HUES64 (cell line): Measurements from ENCODE around the gene GALNT14.

Experiments
- H3K27ac ChIP-seq: 2 replicates; pipeline ENCODE4 v1.7.0; 2013; ENCODE audit warnings: low read depth, low read length, inconsistent platforms
- H3K27me3 ChIP-seq: 2 replicates; pipeline ENCODE4 v1.6.1; 2013; ENCODE audit warnings: mild to moderate bottlenecking, low read length; ENCODE audit not compliant: insufficient read depth
- H3K36me3 ChIP-seq: 2 replicates; pipeline ENCODE4 v1.6.1; 2013; ENCODE audit warnings: mild to moderate bottlenecking, low read length; ENCODE audit not compliant: insufficient read depth
- H3K4me1 ChIP-seq: 2 replicates; pipeline ENCODE4 v1.6.1; 2013; ENCODE audit warnings: mild to moderate bottlenecking, low read length, moderate library complexity; ENCODE audit not compliant: insufficient read depth
- H3K4me3 ChIP-seq: 2 replicates; pipeline ENCODE4 v1.5.1; 2013; ENCODE audit warnings: mild to moderate bottlenecking, low read length, moderate library complexity
- H3K9ac ChIP-seq: 2 replicates; pipeline ENCODE4 v1.6.1; 2013; ENCODE audit warnings: mild to moderate bottlenecking, low read depth, low read length
- H3K9me3 ChIP-seq: 2 replicates; pipeline ENCODE4 v1.6.1; 2013; ENCODE audit warnings: low read depth, low read length; ENCODE audit not compliant: insufficient read depth
- WGBS: fragments of 150-250, 120-280 bp; methylation state at CpG from one replicate; pipeline ENCODE4 v1.1.7; 2013; ENCODE audit warnings: missing lambda C conversion rate; 5-methylcytosine and 5-hydroxymethylcytosine counted together

GALNT14 gene

GRCh38 chr2:31110431-31110830 is 27.8 kb downstream of the GALNT14 start:
- Histone ChIP-seq H3K9ac (no peak overlapping the region), H3K27me3 (no peaks in the 10 kb centered on the region), H3K36me3 (no peaks in the 10 kb centered on the region), H3K27ac (no peak overlapping the region), H3K4me3 (no peak overlapping the region), H3K4me1 (no peaks in the 10 kb centered on the region), H3K9me3 (peaks cover 19% of the 10 kb centered on the region)
- WGBS = 100% methylated on average over 2 of the region's 3 CpGs

DNA sequence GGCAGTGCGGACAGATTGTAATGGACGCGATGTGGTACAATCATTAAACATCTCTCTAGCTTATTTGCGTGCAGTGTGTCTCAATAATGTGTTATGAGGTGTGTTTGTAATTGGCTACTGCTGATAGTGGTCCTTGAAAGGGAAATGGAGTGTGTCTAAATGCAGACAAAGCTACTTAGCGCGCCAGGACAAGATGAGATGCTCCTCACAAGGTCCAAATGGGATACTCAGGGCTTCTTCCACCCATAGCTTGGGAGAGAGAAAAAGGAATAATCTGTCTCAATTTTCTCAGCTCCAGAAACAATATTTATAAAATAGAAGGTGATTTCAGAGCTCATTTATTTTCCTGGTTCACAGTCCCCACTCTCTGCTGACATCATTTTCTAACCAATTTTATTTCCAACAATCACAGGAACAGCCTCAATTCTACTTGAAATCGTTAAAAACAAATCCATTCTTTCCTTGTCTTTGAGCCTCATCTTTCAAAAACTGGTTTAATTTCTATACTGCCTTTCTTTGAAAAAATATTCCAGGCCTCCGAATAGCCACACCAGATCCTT is 28.5 kb downstream of the GALNT14 start:
- 93% methylated on average over 8 of the region's 8 CpGs for WGBS
- H3K4me1 ChIP-seq = no peaks in the 10 kb centered on the region
- H3K27ac ChIP-seq = no peak overlapping the region
- no peak overlapping the region for H3K4me3 ChIP-seq
- H3K9me3 ChIP-seq = peaks cover 12% of the 10 kb centered on the region
- no peaks in the 10 kb centered on the region for H3K27me3 ChIP-seq
- no peak overlapping the region for H3K9ac ChIP-seq
- H3K36me3 ChIP-seq = no peaks in the 10 kb centered on the region

GRCh38 chr2:31108561-31109286 is 29.5 kb downstream of the GALNT14 start:
- Histone ChIP-seq H3K27ac (no peak overlapping the region), H3K9me3 (peaks cover 4% of the 10 kb centered on the region; the same call in 1 of the 2 replicates), H3K9ac (no peak overlapping the region), H3K4me3 (no peak overlapping the region), H3K4me1 (no peaks in the 10 kb centered on the region), H3K27me3 (no peaks in the 10 kb centered on the region), H3K36me3 (no peaks in the 10 kb centered on the region)
- 91% methylated on average over 3 of the region's 3 CpGs for WGBS

DNA sequence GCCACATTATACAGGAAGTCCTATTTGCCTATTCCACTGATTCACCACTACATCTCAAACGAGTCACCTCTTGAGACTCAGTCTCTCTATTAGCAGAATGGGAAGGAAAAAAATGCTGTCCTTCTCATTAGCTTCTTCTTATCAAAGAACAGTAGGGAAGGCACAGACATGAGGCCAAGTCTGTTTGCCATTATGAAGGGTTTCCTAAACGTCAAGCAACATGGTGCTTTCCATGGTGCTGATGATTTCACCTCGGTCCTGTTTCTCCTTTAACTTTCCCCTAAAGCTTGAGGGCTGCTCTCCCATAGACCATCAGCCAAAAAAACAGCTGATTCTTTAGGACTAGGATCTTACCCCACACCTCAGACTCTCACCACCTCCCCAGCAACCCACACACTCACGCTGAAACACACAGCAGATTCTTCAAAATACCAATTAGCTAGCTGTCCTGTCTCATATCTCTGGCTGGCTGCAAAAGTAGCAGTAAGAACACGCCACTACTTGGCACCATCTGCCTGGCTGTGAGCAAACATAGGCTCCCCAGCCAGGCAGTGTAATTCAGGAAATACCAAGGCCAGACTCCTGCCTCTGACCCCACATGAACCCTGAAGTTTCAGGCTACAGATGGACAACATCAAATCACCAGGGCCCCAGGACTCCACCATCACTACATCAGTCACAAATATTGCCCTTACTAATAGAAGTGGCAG is 30.5 kb downstream of the GALNT14 start:
- no peaks in the 10 kb centered on the region for H3K27me3 ChIP-seq
- no peaks in the 10 kb centered on the region for H3K4me1 ChIP-seq
- no peaks in the 10 kb centered on the region for H3K9me3 ChIP-seq
- no peaks in the 10 kb centered on the region for H3K36me3 ChIP-seq
- no peak overlapping the region for H3K9ac ChIP-seq
- H3K4me3 ChIP-seq = no peak overlapping the region
- WGBS = 54% methylated on average over 4 of the region's 5 CpGs
- H3K27ac ChIP-seq = no peak overlapping the region

GRCh38 chr2:31101701-31102100 is 36.5 kb downstream of the GALNT14 start:
- Histone ChIP-seq H3K9me3 (no peaks in the 10 kb centered on the region), H3K4me3 (no peak overlapping the region), H3K9ac (no peak overlapping the region), H3K27ac (no peak overlapping the region), H3K27me3 (no peaks in the 10 kb centered on the region), H3K36me3 (no peaks in the 10 kb centered on the region), H3K4me1 (no peaks in the 10 kb centered on the region)
- 90% methylated on average over 2 of the region's 2 CpGs for WGBS

- Histone ChIP-seq H3K9ac (no peak overlapping the region), H3K27ac (no peak overlapping the region), H3K4me3 (no peak overlapping the region), H3K27me3 (no peaks in the 10 kb centered on the region), H3K36me3 (no peaks in the 10 kb centered on the region), H3K9me3 (no peaks in the 10 kb centered on the region), H3K4me1 (no peaks in the 10 kb centered on the region)
- 85% methylated on average over 2 of the region's 2 CpGs for WGBS
These were observed 40.2 kb downstream of the GALNT14 start for GRCh38 chr2:31097962-31098613.

GRCh38 chr2:31090188-31090587 is 48.1 kb downstream of the GALNT14 start:
- WGBS = 91% methylated on average over 7 of the region's 7 CpGs
- H3K4me1 ChIP-seq = no peaks in the 10 kb centered on the region
- H3K27me3 ChIP-seq = no peaks in the 10 kb centered on the region
- no peak overlapping the region for H3K27ac ChIP-seq
- H3K4me3 ChIP-seq = no peak overlapping the region
- no peak overlapping the region for H3K9ac ChIP-seq
- H3K36me3 ChIP-seq = no peaks in the 10 kb centered on the region
- H3K9me3 ChIP-seq = no peaks in the 10 kb centered on the region

DNA sequence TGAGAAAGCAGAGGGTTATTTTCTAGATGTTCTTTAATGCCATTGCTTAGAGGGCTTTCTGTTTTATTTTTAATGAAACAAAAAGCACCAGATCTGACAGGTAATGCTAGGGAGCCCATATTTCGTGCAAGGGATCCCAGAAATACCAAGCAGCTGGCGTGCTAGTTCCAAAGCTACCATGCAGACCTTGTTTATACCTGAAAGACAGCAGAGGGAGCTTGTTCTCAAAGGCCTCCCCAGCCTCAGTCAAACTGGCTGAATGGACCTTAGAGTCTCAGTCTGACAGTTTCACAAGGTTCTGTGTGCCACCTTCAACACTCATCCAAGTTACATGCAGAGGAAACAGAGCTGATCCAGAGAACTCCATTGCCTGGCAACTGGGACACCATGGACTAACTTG is 48.6 kb downstream of the GALNT14 start:
- 83% methylated on average over 2 of the region's 2 CpGs for WGBS
- Histone ChIP-seq H3K27ac (no peak overlapping the region), H3K27me3 (no peaks in the 10 kb centered on the region), H3K36me3 (no peaks in the 10 kb centered on the region), H3K9ac (no peak overlapping the region), H3K4me1 (no peaks in the 10 kb centered on the region), H3K4me3 (no peak overlapping the region), H3K9me3 (no peaks in the 10 kb centered on the region)

DNA sequence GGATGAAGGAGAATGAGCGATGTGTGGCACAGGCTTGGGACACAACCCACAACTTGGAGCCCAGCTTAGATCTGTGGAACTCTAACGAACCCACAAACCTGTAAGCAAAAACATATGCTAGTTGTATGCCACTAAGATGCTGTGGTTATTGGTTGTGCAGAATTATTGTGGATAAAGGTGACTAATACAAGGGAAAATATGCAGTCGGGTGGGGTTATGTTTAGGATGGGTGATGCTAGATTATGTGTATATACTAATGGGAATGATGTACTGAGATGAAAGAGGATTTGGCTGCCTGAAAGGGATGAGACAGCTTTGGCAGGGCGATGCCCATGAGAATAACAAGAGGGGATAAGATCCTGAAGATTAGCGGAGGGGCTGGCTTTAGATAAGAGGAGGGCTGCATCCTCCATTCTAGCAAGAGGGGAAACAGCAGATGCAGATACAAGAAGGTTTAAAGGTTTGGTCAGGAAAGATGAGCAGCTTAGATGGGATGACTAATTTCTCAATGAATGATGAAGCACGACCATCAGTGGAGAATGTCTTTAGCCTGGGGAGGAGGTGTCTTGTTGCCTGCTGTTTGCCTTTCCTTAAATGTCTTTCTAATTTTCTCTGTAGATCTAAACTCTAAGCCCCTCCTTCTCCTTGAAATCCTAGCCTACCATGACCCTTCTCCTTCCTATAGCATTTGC is 49.6 kb downstream of the GALNT14 start:
- no peaks in the 10 kb centered on the region for H3K27me3 ChIP-seq
- H3K27ac ChIP-seq = no peak overlapping the region
- H3K9me3 ChIP-seq = no peaks in the 10 kb centered on the region
- no peak overlapping the region for H3K9ac ChIP-seq
- H3K36me3 ChIP-seq = no peaks in the 10 kb centered on the region
- H3K4me1 ChIP-seq = no peaks in the 10 kb centered on the region
- no peak overlapping the region for H3K4me3 ChIP-seq
- 80% methylated on average over 6 of the region's 6 CpGs for WGBS

GRCh38 chr2:31087491-31087890 is 50.7 kb downstream of the GALNT14 start:
- Histone ChIP-seq H3K4me3 (no peak overlapping the region), H3K9ac (no peak overlapping the region), H3K27ac (no peak overlapping the region), H3K4me1 (no peaks in the 10 kb centered on the region), H3K9me3 (no peaks in the 10 kb centered on the region), H3K27me3 (no peaks in the 10 kb centered on the region), H3K36me3 (no peaks in the 10 kb centered on the region)
- WGBS = 84% methylated on average over 2 of the region's 3 CpGs

- no peak overlapping the region for H3K4me3 ChIP-seq
- H3K9me3 ChIP-seq = no peaks in the 10 kb centered on the region
- no peaks in the 10 kb centered on the region for H3K27me3 ChIP-seq
- no peak overlapping the region for H3K27ac ChIP-seq
- H3K36me3 ChIP-seq = no peaks in the 10 kb centered on the region
- H3K9ac ChIP-seq = no peak overlapping the region
- 100% methylated on average over 3 of the region's 4 CpGs for WGBS
- no peaks in the 10 kb centered on the region for H3K4me1 ChIP-seq
These were observed 51.6 kb downstream of the GALNT14 start for GRCh38 chr2:31086590-31086989.
